PC-3 (cell line): ENCODE measurements around the gene AMIGO3. TPM values are rescaled to one million over a fixed set of nuclear protein-coding genes. Genes with fewer than 3 reads are reported as not detected.

Experiments used
- ATAC-seq: fragments of 200-7000 bp; cut with Tn5 transposase; 2 replicates; pipeline ENCODE4 v1.9.1; 2020; ENCODE audit warnings: mild to moderate bottlenecking, moderate library complexity
- BruUV-seq: library from RNA; stranded (reverse); fragments of 400-500 nt; replicated peaks from 2 replicates; lab custom pipeline; 2021; lab: Mats Ljungman, UMichigan
- CTCF ChIA-PET: fragments of 300-600 bp; sonication (Branson Sonifier 250); formaldehyde crosslinking; loops from one replicate; lab custom pipeline; 2022; ENCODE audit warnings: antibody characterized with exemption; lab: Charles Lee
- POLR2A ChIA-PET: fragments of 300-600 bp; sonication (Branson Sonifier 250); formaldehyde crosslinking; loops from one replicate; lab custom pipeline; 2022; ENCODE audit warnings: antibody characterized with exemption; ENCODE audit not compliant: unreplicated experiment; lab: Charles Lee
- DNase-seq: peaks from one replicate; pipeline ENCODE4 v3.0.0-alpha.2; 2015
- H2AFZ ChIP-seq: fragments of 300-600 bp; sonication (generic); 2 replicates; pipeline ENCODE4 v1.6.0; 2016; ENCODE audit warnings: antibody characterized with exemption, low read length
- H3F3A ChIP-seq: fragments of 300-600 bp; sonication (generic); one replicate; pipeline ENCODE4 v1.6.0; 2017; ENCODE audit warnings: antibody characterized with exemption, low read length, control low read depth, mild to moderate bottlenecking; ENCODE audit not compliant: unreplicated experiment
- H3K27ac ChIP-seq: fragments of 300-600 bp; sonication (generic); 2 replicates; pipeline ENCODE4 v1.5.1; 2016; ENCODE audit warnings: mild to moderate bottlenecking, low read length
- H3K27me3 ChIP-seq: fragments of 300-600 bp; sonication (generic); 2 replicates; pipeline ENCODE4 v1.6.1; 2016; ENCODE audit warnings: low read length, mixed read lengths
- H3K36me3 ChIP-seq: fragments of 300-600 bp; sonication (generic); 2 replicates; pipeline ENCODE4 v1.6.1; 2016; ENCODE audit warnings: low read depth, mixed run types, low read length, mixed read lengths
- H3K4me1 ChIP-seq: fragments of 300-600 bp; sonication (generic); 2 replicates; pipeline ENCODE4 v1.5.1; 2016; ENCODE audit warnings: low read length; ENCODE audit not compliant: insufficient read depth
- H3K4me2 ChIP-seq: fragments of 300-600 bp; sonication (generic); 2 replicates; pipeline ENCODE4 v1.6.0; 2016; ENCODE audit warnings: low read length
- H3K4me3 ChIP-seq: fragments of 300-600 bp; sonication (generic); 2 replicates; pipeline ENCODE4 v1.5.1; 2016; ENCODE audit warnings: mild to moderate bottlenecking, low read length, mixed read lengths
- H3K79me2 ChIP-seq: fragments of 300-600 bp; sonication (generic); 2 replicates; pipeline ENCODE4 v1.6.1; 2017; ENCODE audit warnings: low read length, mixed read lengths
- H3K9ac ChIP-seq: fragments of 300-600 bp; sonication (generic); 2 replicates; pipeline ENCODE4 v1.6.0; 2016; ENCODE audit warnings: mild to moderate bottlenecking, low read length
- H3K9me2 ChIP-seq: fragments of 300-600 bp; sonication (generic); replicated peaks from 2 replicates; pipeline ENCODE4 v1.6.1; 2016; ENCODE audit warnings: mixed run types, low read length, mixed read lengths
- H3K9me3 ChIP-seq: fragments of 300-600 bp; sonication (generic); 2 replicates; pipeline ENCODE4 v1.6.1; 2016; ENCODE audit warnings: low read length, mixed read lengths
- H4K20me1 ChIP-seq: fragments of 300-600 bp; sonication (generic); 2 replicates; pipeline ENCODE4 v1.6.1; 2016; ENCODE audit warnings: low read length, mixed read lengths
- CTCF ChIP-seq: fragments of 300-600 bp; sonication (generic); conservative IDR thresholded peaks from 2 replicates; pipeline ENCODE4 v1.5.1; 2017; ENCODE audit warnings: antibody characterized with exemption, low read depth, mild to moderate bottlenecking, low read length
- EZH2 ChIP-seq: fragments of 300-600 bp; sonication (generic); IDR thresholded peaks from one replicate; pipeline ENCODE4 v1.6.1; 2017; ENCODE audit warnings: antibody characterized with exemption, mild to moderate bottlenecking, low read length; ENCODE audit not compliant: unreplicated experiment
- EZH2phosphoT487 ChIP-seq: fragments of 300-600 bp; sonication (generic); IDR thresholded peaks from 2 replicates; pipeline ENCODE4 v1.6.1; 2018; ENCODE audit warnings: mild to moderate bottlenecking, antibody characterized with exemption, low read length, borderline replicate concordance
- intact Hi-C: fragments of 100-400 bp; cut with micrococcal nuclease; formaldehyde crosslinking; loops from 2 replicates; pipeline ENCODE4 v1.9.0; 2023
- total RNA-seq: library from RNA; depleted of rRNA; stranded (reverse); fragments of >200 nt; gene quantifications from 2 replicates; pipeline ENCODE4 v1.2.3, GENCODE V29; 2014

The AMIGO3 gene
- total RNA-seq, 1 experiment from 2014 or later = 1.8 TPM

GRCh38 chr3:49727154-49727923 is 7.9 kb upstream of the AMIGO3 start:
- no TSS peak for BruUV-seq

GRCh38 chr3:49725906-49726681 is 6.6 kb upstream of the AMIGO3 start:
- Histone ChIP-seq H3K4me2 (no peak overlapping the region), H3K9me2 (no peaks in the 10 kb centered on the region), H3K36me3 (peaks cover 21% of the 10 kb centered on the region), H3K79me2 (peaks cover 17% of the 10 kb centered on the region), H3K4me3 (no peak overlapping the region), H3K9me3 (no peaks in the 10 kb centered on the region), H3K27me3 (no peaks in the 10 kb centered on the region), H4K20me1 (no peaks in the 10 kb centered on the region), H3K27ac (no peak overlapping the region), H3K9ac (no peak overlapping the region), H3K4me1 (peaks cover 17% of the 10 kb centered on the region), H2AFZ (no peak overlapping the region), H3F3A (no peaks in the 10 kb centered on the region)
- ChIA-PET POLR2A (no interaction called here), CTCF (no interaction called here)
- no TSS peak for BruUV-seq
- intact Hi-C loops = no loop called here
- DNase-seq (no peak), ATAC-seq (no peak)
- no peak for TF ChIP-seq CTCF
- no peak for TF ChIP-seq EZH2
- TF ChIP-seq EZH2phosphoT487 = no peak

More at GRCh38 chr3:49727154-49727923, 7.9 kb upstream of the AMIGO3 start:
- Histone ChIP-seq H3F3A (no peaks in the 10 kb centered on the region), H3K9ac (no peak overlapping the region), H2AFZ (no peak overlapping the region), H3K79me2 (peaks cover 13% of the 10 kb centered on the region), H3K4me3 (no peak overlapping the region), H3K9me2 (no peaks in the 10 kb centered on the region), H3K27ac (no peak overlapping the region), H3K36me3 (peaks cover 16% of the 10 kb centered on the region), H3K9me3 (no peaks in the 10 kb centered on the region), H4K20me1 (no peaks in the 10 kb centered on the region), H3K4me1 (peaks cover 16% of the 10 kb centered on the region), H3K27me3 (no peaks in the 10 kb centered on the region), H3K4me2 (no peak overlapping the region)
- ChIA-PET CTCF (no interaction called here), POLR2A (no interaction called here)
- TF ChIP-seq EZH2 (no peak), CTCF (no peak), EZH2phosphoT487 (no peak)
- intact Hi-C loops = no loop called here
- no peak for DNase-seq
- no peak for ATAC-seq

- H3K4me3 ChIP-seq = peak overlapping the region; percentile 98
- no peaks in the 10 kb centered on the region for H3F3A ChIP-seq
- intact Hi-C loops = loop anchor here (1.0 kb wide), 1 partner anchor 62 kb away; the partner anchor contains the start of gene IP6K1
- peaks cover 17% of the 10 kb centered on the region for H3K4me1 ChIP-seq
- ATAC-seq = no peak
- no peaks in the 10 kb centered on the region for H3K9me3 ChIP-seq
- H3K27me3 ChIP-seq = no peaks in the 10 kb centered on the region
- peaks cover 20% of the 10 kb centered on the region for H3K36me3 ChIP-seq
- H2AFZ ChIP-seq = peak overlapping the region; percentile 85
- peak overlapping the region; percentile 79 for H3K27ac ChIP-seq
- no peaks in the 10 kb centered on the region for H3K9me2 ChIP-seq
- ChIA-PET POLR2A (no interaction called here), CTCF (no interaction called here)
- no peaks in the 10 kb centered on the region for H4K20me1 ChIP-seq
- peaks cover 17% of the 10 kb centered on the region for H3K79me2 ChIP-seq
- no peak for DNase-seq
- peak overlapping the region; percentile 98 for H3K9ac ChIP-seq
- TF ChIP-seq EZH2 (no peak), CTCF (no peak), EZH2phosphoT487 (no peak)
- H3K4me2 ChIP-seq = peak overlapping the region; percentile 90
- no TSS peak for BruUV-seq
These were observed 5.1 kb upstream of the AMIGO3 start for GRCh38 chr3:49724586-49724985.
